Epithelial cell of proximal tubule (primary cell): ENCODE results near the gene PLCZ1. TPM values are rescaled to one million over a fixed set of nuclear protein-coding genes. Genes with fewer than 3 reads are reported as not detected.

Source experiments
- DNase-seq: peaks from one replicate; pipeline ENCODE4 v3.0.0-alpha.2; 2011; ENCODE audit warnings: low read depth
- H3K4me3 ChIP-seq: 2 replicates; pipeline ENCODE4 v1.5.1; 2011; ENCODE audit warnings: low read depth, mild to moderate bottlenecking, low read length
- CTCF ChIP-seq: conservative IDR thresholded peaks from 2 replicates; pipeline ENCODE4 v1.5.1; 2012; ENCODE audit warnings: low read depth, mild to moderate bottlenecking, low read length
- total RNA-seq: library from RNA; depleted of rRNA; stranded (reverse); fragments of >200 nt; gene quantifications from 2 replicates; pipeline ENCODE4 v1.2.3, GENCODE V29; 2015

The PLCZ1 gene
- total RNA-seq, 1 donor from 2014 or later, result not detected

- TF ChIP-seq CTCF, result no peak
- DNase-seq, result no peak
- no peak overlapping the region for H3K4me3 ChIP-seq
Observed at GRCh38 chr12:18653465-18653864, 84.3 kb downstream of the PLCZ1 start.

GRCh38 chr12:18652596-18652995 lies 85.2 kb downstream of the PLCZ1 start:
- no peak for DNase-seq
- TF ChIP-seq CTCF, result no peak
- no peak overlapping the region for H3K4me3 ChIP-seq

GRCh38 chr12:18651525-18651924 lies 86.3 kb downstream of the PLCZ1 start:
- no peak for DNase-seq
- no peak for TF ChIP-seq CTCF
- H3K4me3 ChIP-seq, result no peak overlapping the region

- H3K4me3 ChIP-seq, result no peak overlapping the region
- no peak for TF ChIP-seq CTCF
- DNase-seq, result no peak
Observed at GRCh38 chr12:18646286-18646890, 91.4 kb downstream of the PLCZ1 start.

GRCh38 chr12:18644564-18644963 lies 93.2 kb downstream of the PLCZ1 start:
- H3K4me3 ChIP-seq, result no peak overlapping the region
- no peak for DNase-seq
- no peak for TF ChIP-seq CTCF

- H3K4me3 ChIP-seq, result no peak overlapping the region
- no peak for DNase-seq
- no peak for TF ChIP-seq CTCF
Observed at GRCh38 chr12:18643681-18644080, 94.1 kb downstream of the PLCZ1 start.

GRCh38 chr12:18640321-18640955 lies 97.4 kb downstream of the PLCZ1 start:
- no peak for DNase-seq
- no peak overlapping the region for H3K4me3 ChIP-seq
- TF ChIP-seq CTCF, result no peak
